Upper lobe of left lung (tissue), 6 donors: ENCODE results near the gene ADAMTS17. TPM values are rescaled to one million over a fixed set of nuclear protein-coding genes. Genes with fewer than 3 reads are reported as not detected.

Experiments
- ATAC-seq, 2 donors: fragments of 200-7000 bp; cut with Tn5 transposase; one replicate each; pipeline ENCODE4 v1.9.1; 2022; ENCODE audit warnings: mild to moderate bottlenecking in 2 of 2, moderate library complexity in 2 of 2; ENCODE audit not compliant: low FRiP score in 2 of 2
- DNase-seq, 2 donors: peaks; one replicate each; pipeline ENCODE4 v3.0.0-alpha.2; 2019 to 2020
- H3K27ac ChIP-seq, 4 donors: fragments of 200-600 bp; sonication (generic); one replicate each; pipeline ENCODE4 v1.5.1; 2016 to 2019
- H3K27me3 ChIP-seq, 4 donors: fragments of 200-600 bp; sonication (generic); one replicate each; pipeline ENCODE4 v1.5.1; 2017 to 2019
- H3K36me3 ChIP-seq, 4 donors: fragments of 200-600 bp; sonication (generic); one replicate each; pipeline ENCODE4 v1.5.1; 2016 to 2019
- H3K4me1 ChIP-seq, 4 donors: fragments of 200-600 bp; sonication (generic); one replicate each; pipeline ENCODE4 v1.5.1; 2018 to 2019
- H3K4me3 ChIP-seq, 4 donors: fragments of 200-600 bp; sonication (generic); one replicate each; pipeline ENCODE4 v1.5.1; 2017 to 2019; ENCODE audit warnings: mild to moderate bottlenecking in 2 of 4, moderate library complexity in 1 of 4
- H3K9me3 ChIP-seq, 4 donors: fragments of 200-600 bp; sonication (generic); one replicate each; pipeline ENCODE4 v1.5.1; 2018 to 2019
- CTCF ChIP-seq, 6 experiments: fragments of 450-650 bp in 4 of 6; fragments of 200-600 bp in 2 of 6; sonication (generic) in 2 of 6; IDR thresholded peaks; one replicate each; pipeline ENCODE4 v1.5.1; 2016 to 2019; ENCODE audit warnings: antibody characterized with exemption in 6 of 6
- EP300 ChIP-seq, 4 donors: sonication (generic); formaldehyde crosslinking; IDR thresholded peaks; one replicate each; pipeline ENCODE4 v1.5.1; 2017; ENCODE audit warnings: antibody characterized with exemption in 4 of 4, control low read depth in 2 of 4
- POLR2A ChIP-seq, 4 donors: fragments of 450-650 bp; IDR thresholded peaks; one replicate each; pipeline ENCODE4 v1.5.1; 2016 to 2017; ENCODE audit warnings: antibody characterized with exemption in 4 of 4, mild to moderate bottlenecking in 2 of 4
- POLR2AphosphoS5 ChIP-seq, 2 donors: sonication (generic); formaldehyde crosslinking; IDR thresholded peaks; one replicate each; pipeline ENCODE4 v1.5.1; 2017; ENCODE audit warnings: antibody characterized with exemption in 2 of 2
- WGBS, 2 donors: methylation state at CpG; one replicate each; pipeline ENCODE4 v1.1.5; 2017 to 2018; 5-methylcytosine and 5-hydroxymethylcytosine counted together
- total RNA-seq, 6 donors: library from RNA; depleted of rRNA in 4 of 6; stranded (reverse); fragments of >200 nt in 4 of 6; gene quantifications; one replicate each; pipeline versions ENCODE4 v1.1.0 to v1.2.1, GENCODE V29; 2016 to 2021
- donor health status: DM: no; HTN: no; CAD: no; lungs with moderate emphysema.
- donor health status: DM: no; HTN: yes; CAD: no; lungs with severe emphysema.

Gene ADAMTS17
- total RNA-seq, 6 donors from 2014 or later = 3.2 to 11.5 (median 5.7) TPM

GRCh38 chr15:100292010-100292409 lies 49.8 kb downstream of the ADAMTS17 start:
- ATAC-seq = no peak
- Histone ChIP-seq H3K4me3 (no peak overlapping the region), H3K27ac (no peak overlapping the region), H3K36me3 (no peaks in the 10 kb centered on the region), H3K4me1 (no peaks in the 10 kb centered on the region), H3K27me3 (no peaks in the 10 kb centered on the region), H3K9me3 (no peaks in the 10 kb centered on the region)
- 94 to 95% methylated on average over 35 of the region's 35 CpGs for WGBS, 2 donors
- no peak for TF ChIP-seq POLR2AphosphoS5 (IDR thresholded peaks at IDR 0.05)
- TF ChIP-seq CTCF (IDR thresholded peaks at IDR 0.05) = no peak
- TF ChIP-seq POLR2A (IDR thresholded peaks at IDR 0.05) = no peak
- TF ChIP-seq EP300 (IDR thresholded peaks at IDR 0.05) = no peak
- DNase-seq = peak in 1 of 2 donors; percentile 44

GRCh38 chr15:100291106-100291505 lies 50.7 kb downstream of the ADAMTS17 start:
- no peaks in the 10 kb centered on the region for H3K9me3 ChIP-seq
- H3K27me3 ChIP-seq = no peaks in the 10 kb centered on the region
- WGBS, 2 donors = 35 to 45% methylated on average over 2 of the region's 2 CpGs
- ATAC-seq (no peak), DNase-seq (no peak)
- TF ChIP-seq CTCF (IDR thresholded peaks at IDR 0.05) (no peak), EP300 (IDR thresholded peaks at IDR 0.05) (no peak), POLR2AphosphoS5 (IDR thresholded peaks at IDR 0.05) (no peak), POLR2A (IDR thresholded peaks at IDR 0.05) (no peak)
- no peak overlapping the region for H3K27ac ChIP-seq
- no peaks in the 10 kb centered on the region for H3K4me1 ChIP-seq
- H3K4me3 ChIP-seq = no peak overlapping the region
- no peaks in the 10 kb centered on the region for H3K36me3 ChIP-seq

GRCh38 chr15:100285641-100286295 lies 56.0 kb downstream of the ADAMTS17 start:
- peak in 1 of 2 donors; percentile 10 for ATAC-seq
- no peak for TF ChIP-seq EP300 (IDR thresholded peaks at IDR 0.05)
- TF ChIP-seq CTCF (IDR thresholded peaks at IDR 0.05) = no peak
- no peak for TF ChIP-seq POLR2A (IDR thresholded peaks at IDR 0.05)
- no peak for TF ChIP-seq POLR2AphosphoS5 (IDR thresholded peaks at IDR 0.05)
- no peak overlapping the region for H3K4me3 ChIP-seq
- 91 to 95% methylated on average over 13 to 15 of the region's 15 CpGs for WGBS, 2 donors
- H3K9me3 ChIP-seq = no peaks in the 10 kb centered on the region
- no peak for DNase-seq
- H3K27ac ChIP-seq = no peak overlapping the region
- H3K4me1 ChIP-seq = no peaks in the 10 kb centered on the region
- H3K27me3 ChIP-seq = no peaks in the 10 kb centered on the region
- no peaks in the 10 kb centered on the region for H3K36me3 ChIP-seq

GRCh38 chr15:100284701-100285100 lies 57.1 kb downstream of the ADAMTS17 start:
- peak; percentile 35 to 48 for ATAC-seq
- Histone ChIP-seq H3K9me3 (no peaks in the 10 kb centered on the region), H3K27ac (no peak overlapping the region), H3K36me3 (no peaks in the 10 kb centered on the region), H3K27me3 (no peaks in the 10 kb centered on the region), H3K4me1 (no peaks in the 10 kb centered on the region), H3K4me3 (no peak overlapping the region)
- WGBS, 2 donors = 53 to 57% methylated on average over 6 of the region's 6 CpGs
- DNase-seq = peak in 1 of 2 donors; percentile 84
- no peak for TF ChIP-seq CTCF (IDR thresholded peaks at IDR 0.05)
- TF ChIP-seq POLR2AphosphoS5 (IDR thresholded peaks at IDR 0.05) = peak; percentile 60 to 83
- TF ChIP-seq EP300 (IDR thresholded peaks at IDR 0.05) = no peak
- TF ChIP-seq POLR2A (IDR thresholded peaks at IDR 0.05) = no peak

- Histone ChIP-seq H3K27ac (no peak overlapping the region), H3K27me3 (no peaks in the 10 kb centered on the region), H3K9me3 (no peaks in the 10 kb centered on the region), H3K36me3 (no peaks in the 10 kb centered on the region), H3K4me3 (no peak overlapping the region), H3K4me1 (no peaks in the 10 kb centered on the region)
- TF ChIP-seq POLR2AphosphoS5 (IDR thresholded peaks at IDR 0.05) (no peak), EP300 (IDR thresholded peaks at IDR 0.05) (no peak), POLR2A (IDR thresholded peaks at IDR 0.05) (no peak)
- ATAC-seq (no peak), DNase-seq (no peak)
- WGBS, 2 donors = 74 to 86% methylated on average over 5 of the region's 5 CpGs
Measured at GRCh38 chr15:100284191-100284590, 57.6 kb downstream of the ADAMTS17 start.
